ENCODE data around the gene CELF2.
"Not testable (repeated sequence)": the region's sequence is repeated elsewhere in the genome, so short reads cannot be mapped to it uniquely, and the experiment has no call there.

Gene CELF2

DNA sequence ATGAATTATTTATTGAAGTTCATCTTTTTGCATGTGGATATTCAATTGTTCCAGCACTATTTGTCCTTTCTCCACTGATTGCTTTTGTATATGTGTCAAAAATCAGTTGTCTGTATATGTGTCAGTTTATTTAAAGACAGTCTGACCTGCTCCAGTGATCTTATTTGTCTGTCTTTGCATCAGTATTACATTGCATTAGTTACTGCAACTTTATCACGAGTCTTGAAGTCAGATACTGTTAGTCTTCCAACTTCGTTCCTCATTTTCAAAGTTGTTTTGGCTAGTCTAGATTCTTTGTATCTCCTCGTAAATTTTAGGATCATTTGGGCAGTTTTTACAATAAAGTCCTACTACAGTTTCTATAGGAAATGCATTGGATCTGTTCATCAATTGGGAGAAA, 166.4 kb downstream of the CELF2 start:
- no peak overlapping the region for H3K9ac ChIP-seq (ENCODE audit: low read length)
- no peaks in the 10 kb centered on the region for H3K27me3 ChIP-seq (replicated peaks; ENCODE audit: control insufficient read depth, insufficient read depth, low read length)
- H3K9me3 ChIP-seq (ENCODE audit: control insufficient read depth, low read length) = peaks cover 7% of the 10 kb centered on the region
- no peak overlapping the region for H3K4me3 ChIP-seq (ENCODE audit: low read length)
- no peak for DNase-seq (ENCODE audit: low read depth)
- H3K4me1 ChIP-seq (ENCODE audit: control insufficient read depth, insufficient read depth, low read length) = peaks cover 7% of the 10 kb centered on the region
- peaks cover 14% of the 10 kb centered on the region for H3K36me3 ChIP-seq (ENCODE audit: control insufficient read depth, insufficient read depth, low read length, severe bottlenecking)

DNA sequence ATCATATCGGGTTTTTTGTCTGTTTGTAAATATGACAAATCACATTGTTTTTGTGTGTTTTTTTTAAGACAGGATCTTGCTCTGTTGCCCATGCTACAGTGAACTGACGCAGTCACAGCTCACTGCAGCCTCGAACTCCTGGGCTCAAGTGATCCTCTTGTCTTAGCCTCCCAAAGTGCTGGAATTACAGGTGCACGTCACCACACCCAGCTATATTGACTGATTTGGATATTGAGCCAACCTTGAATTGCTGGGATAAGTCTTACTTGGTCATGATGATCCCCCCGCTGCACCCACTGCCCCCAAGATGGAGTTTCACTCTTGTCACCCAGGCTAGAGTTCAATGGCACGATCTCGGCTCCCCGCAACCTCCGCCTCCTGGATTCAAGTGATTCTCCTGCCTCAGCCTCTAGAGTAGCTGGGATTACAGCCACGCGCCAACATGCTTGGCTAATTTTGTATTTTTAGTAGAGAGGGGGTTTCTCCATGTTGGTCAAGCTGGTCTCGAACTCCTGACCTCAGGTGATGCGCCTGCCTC, 167.5 kb downstream of the CELF2 start:
- H3K9ac ChIP-seq (ENCODE audit: low read length); H3K4me3 ChIP-seq (ENCODE audit: low read length); H3K4me1 ChIP-seq (ENCODE audit: control insufficient read depth, insufficient read depth, low read length); DNase-seq (ENCODE audit: low read depth); H3K9me3 ChIP-seq (ENCODE audit: control insufficient read depth, low read length); H3K27me3 ChIP-seq (replicated peaks; ENCODE audit: control insufficient read depth, insufficient read depth, low read length): not testable (repeated sequence)
- H3K36me3 ChIP-seq (ENCODE audit: control insufficient read depth, insufficient read depth, low read length, severe bottlenecking) = peaks cover 14% of the 10 kb centered on the region

DNA sequence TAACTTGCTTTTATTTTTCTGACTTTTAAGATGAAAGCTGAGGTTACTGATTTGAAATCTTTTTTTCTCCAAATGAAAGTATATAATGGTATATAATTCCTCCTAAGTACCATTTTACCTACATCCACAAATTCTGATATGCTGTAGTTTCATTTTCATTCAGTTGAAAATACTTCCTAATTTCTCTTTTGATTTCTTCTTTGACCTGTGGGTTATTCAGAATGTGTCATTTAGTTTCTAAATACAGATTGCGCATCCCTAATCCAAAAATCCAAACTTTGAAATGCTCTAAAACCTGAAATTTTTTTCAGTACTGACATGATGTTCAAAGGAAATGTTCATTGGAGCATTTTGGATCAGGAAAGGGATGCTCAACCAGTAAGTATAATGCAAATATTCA, 168.7 kb downstream of the CELF2 start:
- peaks cover 7% of the 10 kb centered on the region for H3K36me3 ChIP-seq (ENCODE audit: control insufficient read depth, insufficient read depth, low read length, severe bottlenecking)
- H3K9ac ChIP-seq (ENCODE audit: low read length) = no peak overlapping the region
- no peak overlapping the region for H3K4me3 ChIP-seq (ENCODE audit: low read length)
- DNase-seq (ENCODE audit: low read depth) = no peak
- peaks cover 7% of the 10 kb centered on the region for H3K9me3 ChIP-seq (ENCODE audit: control insufficient read depth, low read length)
- H3K27me3 ChIP-seq (replicated peaks; ENCODE audit: control insufficient read depth, insufficient read depth, low read length) = no peaks in the 10 kb centered on the region
- H3K4me1 ChIP-seq (ENCODE audit: control insufficient read depth, insufficient read depth, low read length) = peaks cover 7% of the 10 kb centered on the region

DNA sequence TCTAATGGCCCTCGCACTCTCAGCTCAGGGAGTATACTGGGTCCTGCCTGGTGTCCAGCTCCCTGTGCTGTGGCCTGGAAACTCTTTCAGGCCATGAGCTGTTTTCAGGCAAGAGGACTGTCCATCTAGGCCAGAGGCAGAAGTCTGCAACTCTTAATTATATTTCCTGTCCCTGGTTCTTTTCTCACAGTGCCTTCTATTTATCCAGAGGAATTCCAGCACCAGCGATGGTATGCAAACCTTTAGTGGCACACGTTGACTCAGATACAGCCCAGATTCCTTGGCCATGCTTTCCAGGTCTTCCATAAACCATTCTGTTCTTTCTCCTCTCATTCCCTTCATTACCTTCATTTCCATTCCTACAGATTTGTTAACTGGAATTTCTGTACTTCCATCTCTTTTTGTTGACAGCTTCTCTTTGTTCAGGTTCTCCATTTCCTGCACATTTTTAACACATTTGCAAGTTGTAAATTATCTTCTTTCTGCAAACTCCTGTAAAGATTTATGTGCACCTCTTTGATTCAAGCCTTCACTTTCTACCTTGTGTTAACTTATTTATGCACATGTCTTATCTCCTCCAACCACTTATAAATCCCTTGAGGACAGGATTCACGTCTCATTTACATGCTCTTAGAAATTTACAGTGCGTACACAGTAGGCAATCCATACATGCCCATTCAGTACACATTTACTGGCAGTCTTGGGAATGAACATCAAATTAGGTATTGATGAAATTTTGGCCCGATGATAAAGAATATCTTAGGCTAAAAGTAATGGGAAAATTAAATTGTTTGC, 172.1 kb downstream of the CELF2 start:
- H3K36me3 ChIP-seq (ENCODE audit: control insufficient read depth, insufficient read depth, low read length, severe bottlenecking) = peaks cover 6% of the 10 kb centered on the region

DNA sequence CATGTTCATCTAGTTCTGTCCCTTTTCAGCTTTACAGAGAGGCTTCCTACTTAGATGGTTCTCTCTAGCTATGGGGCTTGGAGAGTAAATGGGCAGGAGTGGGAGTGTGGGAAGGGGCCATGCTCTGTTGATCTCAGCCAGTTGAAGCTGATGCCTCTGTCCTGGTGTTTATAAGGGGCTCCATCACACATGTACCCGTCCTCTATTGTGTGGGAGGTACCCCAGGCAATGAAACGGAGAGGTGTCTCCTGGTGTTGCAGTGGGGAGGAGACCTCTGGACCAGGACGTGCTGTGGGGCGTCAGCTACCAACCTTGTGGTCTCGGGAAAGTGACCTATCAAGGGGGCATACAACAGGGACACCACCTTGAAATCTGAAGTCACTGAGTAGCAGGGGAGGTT, 173.5 kb downstream of the CELF2 start:
- no peak overlapping the region for H3K4me3 ChIP-seq (ENCODE audit: low read length)
- H3K4me1 ChIP-seq (ENCODE audit: control insufficient read depth, insufficient read depth, low read length) = no peaks in the 10 kb centered on the region
- no peaks in the 10 kb centered on the region for H3K27me3 ChIP-seq (replicated peaks; ENCODE audit: control insufficient read depth, insufficient read depth, low read length)
- H3K36me3 ChIP-seq (ENCODE audit: control insufficient read depth, insufficient read depth, low read length, severe bottlenecking) = no peaks in the 10 kb centered on the region
- DNase-seq (ENCODE audit: low read depth) = no peak
- no peaks in the 10 kb centered on the region for H3K9me3 ChIP-seq (ENCODE audit: control insufficient read depth, low read length)
- H3K9ac ChIP-seq (ENCODE audit: low read length) = no peak overlapping the region

More for the DNA sequence above, 172.1 kb downstream of the CELF2 start:
- Histone ChIP-seq H3K9me3 (ENCODE audit: control insufficient read depth, low read length) (peaks cover 5% of the 10 kb centered on the region), H3K9ac (ENCODE audit: low read length) (no peak overlapping the region), H3K4me1 (ENCODE audit: control insufficient read depth, insufficient read depth, low read length) (no peaks in the 10 kb centered on the region), H3K27me3 (replicated peaks; ENCODE audit: control insufficient read depth, insufficient read depth, low read length) (no peaks in the 10 kb centered on the region), H3K4me3 (ENCODE audit: low read length) (no peak overlapping the region)
- DNase-seq (ENCODE audit: low read depth) = no peak

DNA sequence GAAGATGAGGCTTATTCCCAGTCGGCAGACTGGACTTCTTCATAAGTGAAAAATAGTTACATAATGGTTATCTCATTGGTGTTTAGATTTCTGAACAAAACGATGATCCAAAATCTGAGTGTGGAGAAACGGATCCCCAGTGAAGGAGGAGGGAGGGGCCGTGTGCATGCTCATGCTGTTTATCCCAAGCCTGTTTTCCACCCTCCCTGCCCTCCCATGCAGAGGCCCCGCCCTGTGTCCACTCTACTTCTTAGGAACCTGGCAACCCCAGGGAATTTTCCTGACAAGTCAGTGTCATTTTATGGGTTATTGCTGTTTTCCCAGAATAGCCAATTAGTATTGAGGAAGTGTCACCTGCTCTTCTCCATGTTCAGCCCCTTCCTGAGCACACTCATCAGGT, 174.0 kb downstream of the CELF2 start:
- H3K9ac ChIP-seq (ENCODE audit: low read length) = no peak overlapping the region
- no peaks in the 10 kb centered on the region for H3K9me3 ChIP-seq (ENCODE audit: control insufficient read depth, low read length)
- H3K27me3 ChIP-seq (replicated peaks; ENCODE audit: control insufficient read depth, insufficient read depth, low read length) = no peaks in the 10 kb centered on the region
- H3K36me3 ChIP-seq (ENCODE audit: control insufficient read depth, insufficient read depth, low read length, severe bottlenecking) = no peaks in the 10 kb centered on the region
- DNase-seq (ENCODE audit: low read depth) = no peak
- H3K4me1 ChIP-seq (ENCODE audit: control insufficient read depth, insufficient read depth, low read length) = no peaks in the 10 kb centered on the region
- no peak overlapping the region for H3K4me3 ChIP-seq (ENCODE audit: low read length)

DNA sequence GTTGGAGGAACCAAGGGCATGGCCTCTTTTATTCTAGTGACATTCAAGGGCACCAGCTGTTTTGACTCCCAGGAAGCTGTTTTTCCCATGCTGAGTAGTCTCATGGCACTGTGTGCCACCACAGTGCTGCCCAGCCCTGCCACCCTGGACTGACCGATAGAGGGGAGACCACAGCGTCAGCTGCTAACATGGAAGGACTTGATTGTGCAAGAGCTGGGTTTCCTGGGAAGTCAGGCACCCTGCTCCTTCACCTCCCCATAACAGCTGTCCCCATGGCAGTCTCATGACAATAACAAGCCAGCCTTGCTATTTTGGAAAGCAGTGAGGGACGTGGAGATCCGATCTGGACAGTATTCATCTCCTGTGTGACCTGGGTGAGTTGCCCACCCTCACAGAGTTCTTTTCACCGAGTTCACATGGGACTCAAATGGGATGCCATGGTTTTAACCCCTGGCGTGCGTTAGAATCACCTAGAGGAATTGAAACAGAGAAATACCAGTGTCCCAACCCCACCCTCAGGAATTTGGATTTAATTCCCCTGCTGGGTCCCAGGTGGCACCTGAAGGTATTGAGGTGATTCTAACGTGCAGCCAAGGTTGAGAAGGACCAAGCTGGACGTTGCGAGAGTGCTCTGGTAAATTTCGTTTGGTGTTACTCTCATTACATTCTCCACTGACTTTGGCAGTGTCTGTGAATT, 174.8 kb downstream of the CELF2 start:
- DNase-seq (ENCODE audit: low read depth) = no peak
- Histone ChIP-seq H3K9ac (ENCODE audit: low read length) (no peak overlapping the region), H3K9me3 (ENCODE audit: control insufficient read depth, low read length) (no peaks in the 10 kb centered on the region), H3K4me1 (ENCODE audit: control insufficient read depth, insufficient read depth, low read length) (peaks cover 2% of the 10 kb centered on the region), H3K36me3 (ENCODE audit: control insufficient read depth, insufficient read depth, low read length, severe bottlenecking) (no peaks in the 10 kb centered on the region), H3K4me3 (ENCODE audit: low read length) (no peak overlapping the region), H3K27me3 (replicated peaks; ENCODE audit: control insufficient read depth, insufficient read depth, low read length) (no peaks in the 10 kb centered on the region)

DNA sequence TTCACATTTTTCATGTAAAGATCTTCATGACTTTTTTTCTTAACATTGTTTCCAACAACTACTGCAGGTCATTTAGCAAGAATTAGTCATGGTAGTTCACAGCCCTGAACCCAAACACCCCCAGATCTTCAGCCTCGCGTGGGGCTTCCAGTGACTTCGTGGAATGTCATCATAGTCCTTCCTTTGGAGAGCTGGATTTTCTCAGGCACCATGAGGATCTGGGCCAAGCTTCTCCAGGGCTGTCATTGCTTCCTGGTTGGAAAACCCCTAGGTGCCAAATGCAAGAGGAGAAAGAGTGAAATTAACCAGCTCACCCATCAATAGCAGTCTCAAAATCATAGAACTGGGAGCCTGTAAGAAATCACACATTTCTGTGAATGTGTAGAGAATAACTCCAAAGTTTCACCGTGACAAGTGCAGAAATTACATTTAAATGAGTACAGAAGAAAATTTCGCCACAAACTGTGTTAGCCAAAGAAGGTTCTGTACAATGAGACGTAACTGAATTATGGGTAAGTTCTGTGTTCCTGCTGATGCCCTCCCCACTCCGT, 175.4 kb downstream of the CELF2 start:
- no peak for DNase-seq (ENCODE audit: low read depth)
- Histone ChIP-seq H3K27me3 (replicated peaks; ENCODE audit: control insufficient read depth, insufficient read depth, low read length) (no peaks in the 10 kb centered on the region), H3K9ac (ENCODE audit: low read length) (no peak overlapping the region), H3K36me3 (ENCODE audit: control insufficient read depth, insufficient read depth, low read length, severe bottlenecking) (no peaks in the 10 kb centered on the region), H3K4me1 (ENCODE audit: control insufficient read depth, insufficient read depth, low read length) (peaks cover 8% of the 10 kb centered on the region), H3K4me3 (ENCODE audit: low read length) (no peak overlapping the region), H3K9me3 (ENCODE audit: control insufficient read depth, low read length) (no peaks in the 10 kb centered on the region)

DNA sequence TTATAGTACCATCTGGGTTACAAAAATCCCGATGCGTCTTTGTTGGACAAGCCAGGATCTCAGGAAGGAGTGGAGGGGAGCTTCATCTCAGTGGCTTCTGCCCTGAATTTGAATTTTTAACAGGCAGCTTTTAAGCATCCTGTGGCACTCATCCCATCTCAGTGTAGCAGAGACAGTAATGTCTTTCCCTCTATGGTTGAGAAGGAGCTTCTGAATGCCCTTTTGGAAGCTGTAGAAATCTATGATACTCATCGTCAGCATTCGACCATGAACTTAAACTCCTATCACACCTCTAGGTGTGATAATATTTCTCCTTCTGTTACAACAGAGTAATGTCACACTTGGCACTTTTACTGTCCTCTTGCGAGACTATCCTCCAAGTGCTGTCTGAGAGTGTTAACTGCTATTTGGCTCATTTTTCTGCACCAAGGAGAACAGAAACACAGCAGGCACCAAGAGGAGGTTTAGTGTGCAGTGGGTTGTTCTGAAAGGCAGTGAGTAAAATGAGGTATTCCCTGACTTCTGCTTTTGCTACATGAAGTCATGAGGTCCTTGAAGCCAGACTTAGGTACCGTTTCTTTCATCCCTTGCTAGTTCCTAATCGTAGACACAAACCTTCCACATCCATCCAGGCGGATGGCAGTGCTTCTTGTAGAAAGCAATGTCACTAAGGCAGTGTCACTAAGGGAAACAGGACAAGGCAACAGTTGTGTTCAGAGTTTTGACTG, 177.4 kb downstream of the CELF2 start:
- no peaks in the 10 kb centered on the region for H3K36me3 ChIP-seq (ENCODE audit: control insufficient read depth, insufficient read depth, low read length, severe bottlenecking)
- H3K4me3 ChIP-seq (ENCODE audit: low read length) = no peak overlapping the region
- H3K27me3 ChIP-seq (replicated peaks; ENCODE audit: control insufficient read depth, insufficient read depth, low read length) = no peaks in the 10 kb centered on the region
- H3K9me3 ChIP-seq (ENCODE audit: control insufficient read depth, low read length) = no peaks in the 10 kb centered on the region
- H3K9ac ChIP-seq (ENCODE audit: low read length) = no peak overlapping the region
- H3K4me1 ChIP-seq (ENCODE audit: control insufficient read depth, insufficient read depth, low read length) = peaks cover 10% of the 10 kb centered on the region
- no peak for DNase-seq (ENCODE audit: low read depth)

DNA sequence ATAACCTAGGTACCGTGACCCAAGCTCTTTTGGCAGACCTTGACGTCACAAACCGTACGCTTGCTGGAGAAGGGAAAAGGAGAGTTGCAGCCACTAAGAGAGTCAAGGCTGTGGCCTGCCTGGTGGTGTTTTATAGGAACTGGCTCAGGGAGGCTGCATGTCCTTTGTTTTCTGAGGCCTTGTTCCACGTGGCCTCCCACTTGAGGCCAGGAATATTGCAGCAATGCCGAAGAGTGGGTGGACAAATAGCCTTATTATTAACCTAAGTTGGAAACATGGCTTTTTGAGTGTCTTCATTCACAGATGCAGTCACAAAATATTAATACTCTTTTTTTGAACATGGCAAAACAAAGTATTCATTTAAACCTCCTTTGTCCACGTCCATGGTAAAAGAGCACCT, 178.0 kb downstream of the CELF2 start:
- H3K4me1 ChIP-seq (ENCODE audit: control insufficient read depth, insufficient read depth, low read length) = peaks cover 10% of the 10 kb centered on the region
- no peak overlapping the region for H3K4me3 ChIP-seq (ENCODE audit: low read length)
- H3K9me3 ChIP-seq (ENCODE audit: control insufficient read depth, low read length) = no peaks in the 10 kb centered on the region
- H3K36me3 ChIP-seq (ENCODE audit: control insufficient read depth, insufficient read depth, low read length, severe bottlenecking) = no peaks in the 10 kb centered on the region
- H3K27me3 ChIP-seq (replicated peaks; ENCODE audit: control insufficient read depth, insufficient read depth, low read length) = no peaks in the 10 kb centered on the region
- no peak overlapping the region for H3K9ac ChIP-seq (ENCODE audit: low read length)
- no peak for DNase-seq (ENCODE audit: low read depth)

DNA sequence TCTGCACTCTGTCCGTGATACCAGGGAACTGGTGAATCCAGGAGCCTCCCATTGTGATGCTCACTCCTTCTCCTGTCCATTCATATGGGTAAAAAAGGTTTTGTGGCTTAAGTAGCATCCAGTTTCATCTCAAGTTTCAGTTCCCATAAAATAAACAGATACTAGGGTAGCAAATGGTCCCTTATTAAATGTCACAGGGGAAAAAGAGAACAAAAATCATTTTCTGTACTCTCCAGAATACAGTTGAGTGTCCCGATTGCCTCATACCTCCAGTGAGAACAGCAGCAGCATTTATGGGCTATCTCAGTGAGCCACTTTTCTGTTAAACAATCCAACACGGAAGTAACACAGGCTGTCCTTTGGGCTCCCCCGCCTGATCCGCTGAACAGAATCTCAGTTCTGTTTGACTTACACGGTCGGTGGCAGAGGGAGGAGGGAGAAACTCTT, 179.6 kb downstream of the CELF2 start:
- peaks cover 10% of the 10 kb centered on the region for H3K4me1 ChIP-seq (ENCODE audit: control insufficient read depth, insufficient read depth, low read length)
- no peaks in the 10 kb centered on the region for H3K9me3 ChIP-seq (ENCODE audit: control insufficient read depth, low read length)
- H3K4me3 ChIP-seq (ENCODE audit: low read length) = peak overlapping the region; percentile 59
- peaks cover 7% of the 10 kb centered on the region for H3K36me3 ChIP-seq (ENCODE audit: control insufficient read depth, insufficient read depth, low read length, severe bottlenecking)
- DNase-seq (ENCODE audit: low read depth) = no peak
- H3K9ac ChIP-seq (ENCODE audit: low read length) = peak overlapping the region; percentile 46
- H3K27me3 ChIP-seq (replicated peaks; ENCODE audit: control insufficient read depth, insufficient read depth, low read length) = no peaks in the 10 kb centered on the region

All from adipocyte (in vitro differentiated cells).